HS-27A (cell line): ENCODE measurements around the gene DCP1B.
"Not testable (repeated sequence)": the region's sequence is repeated elsewhere in the genome, so short reads cannot be mapped to it uniquely, and the experiment has no call there.

Experiments used
- DNase-seq: peaks from one replicate; pipeline ENCODE4 v3.0.0-alpha.2; 2012; ENCODE audit warnings: low read depth, missing footprints

The DCP1B gene

GRCh38 chr12:1974812-1975211 is 29.4 kb downstream of the DCP1B start:
- DNase-seq = no peak

GRCh38 chr12:1972856-1973317 is 31.4 kb downstream of the DCP1B start:
- no peak for DNase-seq

GRCh38 chr12:1972260-1972659 is 32.0 kb downstream of the DCP1B start:
- DNase-seq = peak; percentile 38

- no peak for DNase-seq
Observed at GRCh38 chr12:1970331-1970900, 33.8 kb downstream of the DCP1B start.

GRCh38 chr12:1966561-1967226 is 37.6 kb downstream of the DCP1B start:
- no peak for DNase-seq

GRCh38 chr12:1965916-1966315 is 38.3 kb downstream of the DCP1B start:
- no peak for DNase-seq

- DNase-seq = no peak
Observed at GRCh38 chr12:1962051-1963020, 41.9 kb downstream of the DCP1B start.

- DNase-seq = no peak
Observed at GRCh38 chr12:1956716-1957115, 47.5 kb downstream of the DCP1B start.

- no peak for DNase-seq
Observed at GRCh38 chr12:1949771-1950470, 54.3 kb downstream of the DCP1B start.

GRCh38 chr12:1948883-1949282 is 55.4 kb downstream of the DCP1B start:
- no peak for DNase-seq

GRCh38 chr12:1947081-1947480 is 57.2 kb downstream of the DCP1B start:
- no peak for DNase-seq

- DNase-seq = no peak
Observed at GRCh38 chr12:1946296-1946695, 58.0 kb downstream of the DCP1B start.

- DNase-seq = not testable (repeated sequence)
Observed at GRCh38 chr12:1945502-1945901, 58.8 kb downstream of the DCP1B start.

GRCh38 chr12:1939801-1940607 is 64.3 kb downstream of the DCP1B start:
- DNase-seq = peak; percentile 74

- DNase-seq = no peak
Observed at GRCh38 chr12:1939331-1939730, 64.9 kb downstream of the DCP1B start.

- DNase-seq = no peak
Observed at GRCh38 chr12:1937481-1938224, 66.6 kb downstream of the DCP1B start.

- no peak for DNase-seq
Observed at GRCh38 chr12:1936406-1937320, 67.6 kb downstream of the DCP1B start.

GRCh38 chr12:1935700-1936378 is 68.4 kb downstream of the DCP1B start:
- no peak for DNase-seq

GRCh38 chr12:1935242-1935641 is 69.0 kb downstream of the DCP1B start:
- DNase-seq = no peak
